HCT116 (cell line): Measurements from ENCODE around the gene SERPINI1.

Experiments
- CBX3 ChIP-seq: IDR thresholded peaks from 2 replicates; pipeline ENCODE4 v1.6.1; 2012; ENCODE audit warnings: low read depth
- CTCF ChIP-seq, 3 experiments: fragments of 200-600 bp in 1 of 3; sonication (generic) in 1 of 3; IDR thresholded peaks in 2 of 3; conservative IDR thresholded peaks in 1 of 3; 2 replicates each; pipeline ENCODE4 v1.5.1; 2012 to 2017; ENCODE audit warnings: low read depth in 2 of 3, low read length in 2 of 3, antibody characterized with exemption in 1 of 3, borderline replicate concordance in 1 of 3, control low read depth in 1 of 3, mild to moderate bottlenecking in 1 of 3, mixed read lengths in 1 of 3, mixed run types in 1 of 3, moderate library complexity in 1 of 3; ENCODE audit not compliant: insufficient read depth in 1 of 3
- EGR1 ChIP-seq: IDR thresholded peaks from 2 replicates; pipeline ENCODE4 v1.6.1; 2012; ENCODE audit warnings: low read depth
- EZH2 ChIP-seq: fragments of 200-600 bp; sonication (generic); IDR thresholded peaks from 2 replicates; pipeline ENCODE4 v1.6.1; 2017; ENCODE audit warnings: antibody characterized with exemption, mixed run types
- EZH2phosphoT487 ChIP-seq: fragments of 200-600 bp; IDR thresholded peaks from 2 replicates; pipeline ENCODE4 v1.6.1; 2018; ENCODE audit warnings: antibody characterized with exemption, borderline replicate concordance
- JUND ChIP-seq: IDR thresholded peaks from 2 replicates; pipeline ENCODE4 v1.6.1; 2012
- MAX ChIP-seq: IDR thresholded peaks from 2 replicates; pipeline ENCODE4 v1.6.1; 2012
- POLR2A ChIP-seq: IDR thresholded peaks from 2 replicates; pipeline ENCODE4 v1.7.0; 2011; ENCODE audit warnings: borderline replicate concordance; ENCODE audit not compliant: insufficient read depth, insufficient read length; ENCODE audit errors: extremely low read depth
- POLR2AphosphoS5 ChIP-seq: IDR thresholded peaks from 2 replicates; pipeline ENCODE4 v1.6.1; 2011; ENCODE audit warnings: mild to moderate bottlenecking, low read depth, low read length, moderate library complexity
- RAD21 ChIP-seq: IDR thresholded peaks from 2 replicates; pipeline ENCODE4 v1.6.1; 2012; ENCODE audit warnings: low read depth, mild to moderate bottlenecking
- REST ChIP-seq: IDR thresholded peaks from 2 replicates; pipeline ENCODE4 v1.6.1; 2012; ENCODE audit warnings: low read depth
- TCF7L2 ChIP-seq: IDR thresholded peaks from 2 replicates; pipeline ENCODE4 v1.7.0; 2011; ENCODE audit warnings: borderline replicate concordance, inconsistent platforms; ENCODE audit not compliant: insufficient read depth, insufficient read length; ENCODE audit errors: extremely low read depth
- ZFX ChIP-seq: fragments of 450-650 bp; IDR thresholded peaks from 2 replicates; pipeline ENCODE4 v1.6.1; 2017
- ZNF274 ChIP-seq: fragments of 200-500 bp; sonication (Bioruptor generic); IDR thresholded peaks from 2 replicates; pipeline ENCODE4 v1.6.1; 2014; ENCODE audit warnings: mild to moderate bottlenecking, low read depth, low read length, inconsistent platforms

- no peak for TF ChIP-seq EZH2phosphoT487
- TF ChIP-seq RAD21, result no peak
- TF ChIP-seq MAX, result no peak
- no peak for TF ChIP-seq POLR2AphosphoS5
- no peak for TF ChIP-seq CBX3
- no peak for TF ChIP-seq CTCF (IDR thresholded peaks at IDR 0.05 in 2 of 3, conservative IDR thresholded peaks at IDR 0.05 in 1 of 3; ENCODE audit: borderline replicate concordance in 1 of 3, insufficient read depth in 1 of 3, low read depth in 2 of 3, low read length in 2 of 3)
- no peak for TF ChIP-seq EZH2
- TF ChIP-seq POLR2A, result no peak
- TF ChIP-seq JUND, result no peak
- no peak for TF ChIP-seq TCF7L2
- no peak for TF ChIP-seq ZNF274
- TF ChIP-seq REST, result no peak
- no peak for TF ChIP-seq ZFX
- TF ChIP-seq EGR1, result no peak
These were observed 116.7 kb downstream of the SERPINI1 start for GRCh38 chr3:167852216-167852615.
